ENCODE data around the gene PLD2. TPM values are rescaled to one million over a fixed set of nuclear protein-coding genes. Genes with fewer than 3 reads are reported as not detected.

The PLD2 gene
- total and polyA plus RNA-seq, 9 of the 15 experiments (the other 6 are each of a cell fraction or from before 2014, with no cell fraction given) = 0.20 to 7.5 (median 3.3) TPM

DNA sequence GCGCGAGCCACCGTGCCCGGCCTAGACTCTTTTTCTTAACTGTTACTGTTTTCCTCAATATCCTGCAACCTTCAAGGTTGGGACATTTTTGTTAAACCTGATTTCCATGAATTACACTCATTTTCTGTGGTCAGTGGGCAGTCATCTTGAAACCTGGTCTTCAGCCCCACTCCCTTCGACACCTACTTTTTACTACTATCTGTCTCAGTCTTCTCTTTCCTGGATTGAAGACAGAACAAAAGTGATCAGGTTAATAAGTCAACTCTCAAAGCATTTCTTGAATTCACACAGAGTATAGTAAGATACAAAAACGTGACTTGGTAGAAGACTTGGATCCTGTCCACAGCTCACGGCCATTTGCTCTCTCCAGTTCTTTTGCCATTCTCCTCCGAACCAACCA lies 32.3 kb downstream of the PLD2 start:
- H3K9me1 ChIP-seq (ENCODE audit: control insufficient read depth, insufficient read depth, low read length) = no peaks in the 10 kb centered on the region
- H3K27me3 ChIP-seq (ENCODE audit: control insufficient read depth in 2 of 2, insufficient read depth in 2 of 2, low read length in 2 of 2) = no peaks in the 10 kb centered on the region
- WGBS (ENCODE audit: insufficient coverage, low coverage, missing lambda C conversion rate) = 10% methylated on average over 7 of the region's 8 CpGs
- peak overlapping the region; percentile 72 for H3K4me2 ChIP-seq (ENCODE audit: insufficient read depth, low read length)
- peak overlapping the region; percentile 92 for H3K27ac ChIP-seq (ENCODE audit: extremely low read depth, low read depth, low read length)
- ATAC-seq (no peak), DNase-seq (ENCODE audit: extremely low read depth in 1 of 4, low spot score in 3 of 4) (no peak), FAIRE-seq (no peak)
- no peaks in the 10 kb centered on the region for H3K9me3 ChIP-seq (replicated peaks; ENCODE audit: control insufficient read depth, insufficient read depth, low read depth, low read length)
- peak overlapping the region; percentile 9; the same call in 1 of the 2 replicates for H3K4me3 ChIP-seq
- no peaks in the 10 kb centered on the region for H4K20me1 ChIP-seq (replicated peaks; ENCODE audit: control insufficient read depth, insufficient read depth, low read length)
- CTCF ChIA-PET (ENCODE audit: low intra/inter-chr PET ratio) = no interaction called here
- peak overlapping the region; percentile 44; the same call in 1 of the 2 replicates for H2AFZ ChIP-seq (ENCODE audit: low read depth, low read length)
- intact Hi-C loops (cut with micrococcal nuclease) = no loop called here
- peaks cover 91% of the 10 kb centered on the region for H3K79me2 ChIP-seq (ENCODE audit: control insufficient read depth, insufficient read depth, low read length)
- in situ Hi-C loops (cut with MboI) = no loop called here
- POLR2A ChIA-PET = interaction anchor here (0.7 to 1.0 kb wide), 2 partner anchors 20 to 112 kb away, joined by 3 to 4 read pairs; no protein-coding TSS in a partner anchor
- H3K36me3 ChIP-seq (ENCODE audit: control insufficient read depth, insufficient read depth, low read length) = peaks cover 28% of the 10 kb centered on the region
- BruUV-seq (replicated peaks) = no TSS peak
- peak overlapping the region; percentile 67 to 76; a peak in 3 of 4 replicates for H3K9ac ChIP-seq (ENCODE audit: insufficient read depth in 1 of 2, low read depth in 2 of 2, low read length in 2 of 2)
- peaks cover 52 to 53% of the 10 kb centered on the region in 2 experiments for H3K4me1 ChIP-seq (replicated peaks in 1 of 2; ENCODE audit: control insufficient read depth in 2 of 2, insufficient read depth in 2 of 2, low read length in 2 of 2)
- TF ChIP-seq, protein P1, sequence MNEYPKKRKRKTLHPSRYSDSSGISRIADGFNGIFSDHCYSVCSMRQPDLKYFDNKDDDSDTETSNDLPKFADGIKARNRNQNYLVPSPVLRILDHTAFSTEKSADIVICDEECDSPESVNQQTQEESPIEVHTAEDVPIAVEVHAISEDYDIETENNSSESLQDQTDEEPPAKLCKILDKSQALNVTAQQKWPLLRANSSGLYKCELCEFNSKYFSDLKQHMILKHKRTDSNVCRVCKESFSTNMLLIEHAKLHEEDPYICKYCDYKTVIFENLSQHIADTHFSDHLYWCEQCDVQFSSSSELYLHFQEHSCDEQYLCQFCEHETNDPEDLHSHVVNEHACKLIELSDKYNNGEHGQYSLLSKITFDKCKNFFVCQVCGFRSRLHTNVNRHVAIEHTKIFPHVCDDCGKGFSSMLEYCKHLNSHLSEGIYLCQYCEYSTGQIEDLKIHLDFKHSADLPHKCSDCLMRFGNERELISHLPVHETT (CRISPR knock-in tag; conservative IDR thresholded peaks at IDR 0.05 in 1 of 2, IDR thresholded peaks at IDR 0.05 in 1 of 2) = 0 out of 4 replicates have a peak, but pooled peaks of 1 of the 2 experiments have one; percentile 25
- TF ChIP-seq TAF1 (IDR thresholded peaks at IDR 0.05; ENCODE audit: control insufficient read depth, extremely low read depth, insufficient read depth, low read length, severe bottlenecking) (no peak), HDGF (IDR thresholded peaks at IDR 0.05) (0 out of 2 replicates have a peak, but pooled peaks have one; percentile 35), FUS (optimal IDR thresholded peaks at IDR 0.05; ENCODE audit: low read depth, low read length) (no peak), SRF (CRISPR knock-in tag; IDR thresholded peaks at IDR 0.05) (no peak), NFE2L1 (tag; IDR thresholded peaks at IDR 0.05; ENCODE audit: borderline replicate concordance, low read depth) (no peak)
- TF ChIP-seq, protein P2, sequence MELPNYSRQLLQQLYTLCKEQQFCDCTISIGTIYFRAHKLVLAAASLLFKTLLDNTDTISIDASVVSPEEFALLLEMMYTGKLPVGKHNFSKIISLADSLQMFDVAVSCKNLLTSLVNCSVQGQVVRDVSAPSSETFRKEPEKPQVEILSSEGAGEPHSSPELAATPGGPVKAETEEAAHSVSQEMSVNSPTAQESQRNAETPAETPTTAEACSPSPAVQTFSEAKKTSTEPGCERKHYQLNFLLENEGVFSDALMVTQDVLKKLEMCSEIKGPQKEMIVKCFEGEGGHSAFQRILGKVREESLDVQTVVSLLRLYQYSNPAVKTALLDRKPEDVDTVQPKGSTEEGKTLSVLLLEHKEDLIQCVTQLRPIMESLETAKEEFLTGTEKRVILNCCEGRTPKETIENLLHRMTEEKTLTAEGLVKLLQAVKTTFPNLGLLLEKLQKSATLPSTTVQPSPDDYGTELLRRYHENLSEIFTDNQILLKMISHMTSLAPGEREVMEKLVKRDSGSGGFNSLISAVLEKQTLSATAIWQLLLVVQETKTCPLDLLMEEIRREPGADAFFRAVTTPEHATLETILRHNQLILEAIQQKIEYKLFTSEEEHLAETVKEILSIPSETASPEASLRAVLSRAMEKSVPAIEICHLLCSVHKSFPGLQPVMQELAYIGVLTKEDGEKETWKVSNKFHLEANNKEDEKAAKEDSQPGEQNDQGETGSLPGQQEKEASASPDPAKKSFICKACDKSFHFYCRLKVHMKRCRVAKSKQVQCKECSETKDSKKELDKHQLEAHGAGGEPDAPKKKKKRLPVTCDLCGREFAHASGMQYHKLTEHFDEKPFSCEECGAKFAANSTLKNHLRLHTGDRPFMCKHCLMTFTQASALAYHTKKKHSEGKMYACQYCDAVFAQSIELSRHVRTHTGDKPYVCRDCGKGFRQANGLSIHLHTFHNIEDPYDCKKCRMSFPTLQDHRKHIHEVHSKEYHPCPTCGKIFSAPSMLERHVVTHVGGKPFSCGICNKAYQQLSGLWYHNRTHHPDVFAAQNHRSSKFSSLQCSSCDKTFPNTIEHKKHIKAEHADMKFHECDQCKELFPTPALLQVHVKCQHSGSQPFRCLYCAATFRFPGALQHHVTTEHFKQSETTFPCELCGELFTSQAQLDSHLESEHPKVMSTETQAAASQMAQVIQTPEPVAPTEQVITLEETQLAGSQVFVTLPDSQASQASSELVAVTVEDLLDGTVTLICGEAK (IDR thresholded peaks at IDR 0.05) = peak; percentile 38; the same call in 1 of the 2 replicates
- TF ChIP-seq, protein P2 (CRISPR knock-in tag; IDR thresholded peaks at IDR 0.05) = no peak
